HG03558 (cell line): ENCODE data around the gene HSD17B10.
"Not testable (repeated sequence)": the region's sequence is repeated elsewhere in the genome, so short reads cannot be mapped to it uniquely, and the experiment has no call there.

Source experiments
- ATAC-seq: cut with Tn5 transposase; IDR thresholded peaks from one replicate; pipeline ENCODE4 v1.9.1; 2021; ENCODE audit warnings: moderate number of reproducible peaks; ENCODE audit not compliant: unreplicated experiment; ENCODE audit errors: extremely low read depth

The HSD17B10 gene

DNA sequence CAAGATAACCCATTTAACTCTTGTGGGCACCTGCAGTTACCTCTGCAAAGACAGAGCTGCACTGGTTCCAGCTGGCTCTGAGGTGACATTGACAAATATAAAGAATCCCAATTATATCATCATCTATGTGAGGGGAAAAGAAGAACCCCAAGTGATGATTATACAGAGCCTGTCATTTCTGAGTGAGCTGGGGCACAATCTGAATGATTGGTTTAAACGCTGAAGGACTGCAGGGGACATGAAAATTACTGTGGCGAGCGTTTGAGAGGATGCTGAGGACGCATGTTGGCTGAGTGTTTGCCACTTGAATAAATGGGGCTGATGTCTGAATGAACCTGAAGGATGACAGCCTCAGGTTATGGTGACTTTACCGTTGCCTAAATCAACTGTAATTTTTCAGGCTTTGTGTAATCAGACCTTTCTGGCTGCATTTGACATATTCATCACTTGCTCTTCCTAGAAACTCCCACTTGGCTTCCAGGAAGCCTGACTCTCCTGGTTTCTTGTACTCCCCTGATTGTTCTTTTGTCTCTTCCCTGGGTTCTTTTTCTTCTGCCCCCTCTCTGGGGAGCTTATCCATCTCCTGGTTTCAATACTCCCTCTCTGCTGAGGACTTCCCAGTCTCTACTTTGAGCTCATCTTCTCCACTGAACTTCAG is 4.1 kb upstream of the HSD17B10 start:
- ATAC-seq, result no peak

GRCh38 chrX:53437206-53437605 is 3.0 kb upstream of the HSD17B10 start:
- no peak for ATAC-seq

DNA sequence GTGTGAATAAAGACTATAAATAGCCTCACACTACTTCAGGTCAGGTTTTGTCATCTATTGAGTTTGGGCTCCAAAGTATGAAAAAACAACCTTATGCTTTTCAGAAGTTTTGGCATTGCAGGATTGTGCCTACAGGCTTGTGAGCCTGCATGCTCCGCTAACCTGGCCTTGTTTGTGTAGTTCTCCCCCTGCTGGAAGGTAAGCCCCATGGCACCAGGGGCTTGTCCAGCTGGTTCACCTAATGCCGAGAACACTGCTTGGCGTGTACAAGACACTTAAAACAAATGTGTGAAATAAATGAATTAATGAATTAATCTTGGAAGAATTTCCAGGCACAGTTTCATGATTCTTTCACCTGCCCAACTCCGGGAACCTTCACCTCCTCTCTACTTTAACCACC is 1.8 kb upstream of the HSD17B10 start:
- no peak for ATAC-seq

DNA sequence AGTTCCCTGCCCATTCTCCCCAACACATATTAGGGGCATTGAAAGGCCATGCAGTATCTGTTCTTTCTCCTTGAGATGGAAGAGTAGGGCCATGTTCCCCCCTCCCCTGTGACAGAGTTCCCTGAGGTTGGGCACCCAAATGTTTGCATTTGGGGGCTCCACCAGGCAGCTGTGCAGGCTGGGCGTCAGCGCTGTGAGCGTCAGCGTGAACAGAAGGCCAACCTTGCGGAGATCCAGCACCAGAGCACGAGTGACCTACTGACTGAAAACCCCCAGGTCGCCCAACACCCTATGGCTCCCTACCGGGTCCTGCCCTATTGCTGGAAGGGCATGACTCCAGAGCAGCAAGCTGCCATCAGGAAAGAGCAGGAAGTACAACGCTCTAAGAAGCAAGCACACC is 3.9 kb downstream of the HSD17B10 start:
- ATAC-seq, result no peak

DNA sequence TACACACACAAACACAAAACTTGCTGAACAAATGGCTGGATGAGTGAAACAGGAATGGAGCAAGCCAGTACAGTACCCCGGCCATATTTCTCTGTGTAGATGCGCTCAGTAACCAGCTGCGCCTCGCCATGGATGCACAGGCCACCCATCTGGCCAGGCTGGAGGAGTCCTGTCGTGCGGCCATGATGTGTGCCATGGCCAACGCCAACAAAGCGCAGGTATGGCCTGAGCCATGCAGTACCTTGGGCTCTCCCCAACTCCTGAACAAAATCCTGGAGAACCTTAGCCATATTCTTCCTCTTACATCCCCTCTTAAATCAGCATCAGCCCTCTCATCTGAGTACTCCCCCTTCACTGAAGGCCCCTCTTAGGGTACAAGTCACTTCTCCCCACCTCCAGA is 4.4 kb downstream of the HSD17B10 start:
- ATAC-seq, result no peak

GRCh38 chrX:53422861-53423306 is 11.3 kb downstream of the HSD17B10 start, which contains the start of gene RIBC1:
TSS of gene RIBC1 (plus strand) at chrX:53422873. CDS start at chrX:53426277, 3,404 bp downstream.
- ATAC-seq, result no peak

DNA sequence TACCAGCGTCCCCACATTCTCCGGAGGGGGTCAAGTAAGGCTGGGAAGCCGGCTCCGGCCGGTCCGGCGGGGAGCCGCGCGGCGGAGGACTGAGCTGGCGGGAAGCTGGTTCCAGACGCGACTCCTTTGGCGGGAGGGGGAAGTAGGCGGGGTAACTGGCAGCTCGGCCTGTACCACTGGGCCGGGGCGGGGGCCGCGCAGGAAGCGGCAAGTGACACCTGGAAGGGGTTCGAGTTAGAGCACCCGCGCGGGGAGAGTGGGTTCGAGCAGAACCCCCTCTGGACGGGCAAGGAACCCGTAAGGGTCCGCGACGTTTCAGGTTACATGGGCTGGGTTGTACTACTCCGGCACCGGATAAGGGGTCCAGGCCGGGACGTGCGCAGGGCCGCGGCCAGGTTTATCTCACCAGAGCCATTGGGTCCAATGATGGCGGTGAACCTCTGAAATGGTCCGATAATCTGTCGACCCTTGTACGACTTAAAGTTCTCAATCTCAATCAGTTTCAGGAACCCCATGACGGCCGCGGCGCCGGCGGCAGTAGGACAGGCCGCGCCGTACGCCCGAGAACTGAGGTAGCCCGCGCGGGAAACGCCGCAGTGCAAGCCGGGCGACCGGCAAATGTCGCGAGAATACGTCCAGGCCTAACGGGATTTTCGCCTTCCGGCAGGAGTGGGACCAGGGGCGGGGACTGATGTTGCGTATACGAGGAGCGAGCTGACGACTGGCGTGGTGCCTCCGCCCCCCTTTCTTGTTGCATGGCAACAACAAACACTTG is 11.9 kb downstream of the HSD17B10 start, which contains the start of gene SMC1A:
Gene SMC1A (minus strand): TSS at position 569 of the 775 bp plus-strand sequence. CDS start 54 bp downstream, at position 515.
- ATAC-seq, result peak; percentile 96

GRCh38 chrX:53421772-53422085 is 12.4 kb downstream of the HSD17B10 start:
- ATAC-seq, result no peak

- ATAC-seq, result no peak
These were observed 13.0 kb downstream of the HSD17B10 start for GRCh38 chrX:53421125-53421524.

DNA sequence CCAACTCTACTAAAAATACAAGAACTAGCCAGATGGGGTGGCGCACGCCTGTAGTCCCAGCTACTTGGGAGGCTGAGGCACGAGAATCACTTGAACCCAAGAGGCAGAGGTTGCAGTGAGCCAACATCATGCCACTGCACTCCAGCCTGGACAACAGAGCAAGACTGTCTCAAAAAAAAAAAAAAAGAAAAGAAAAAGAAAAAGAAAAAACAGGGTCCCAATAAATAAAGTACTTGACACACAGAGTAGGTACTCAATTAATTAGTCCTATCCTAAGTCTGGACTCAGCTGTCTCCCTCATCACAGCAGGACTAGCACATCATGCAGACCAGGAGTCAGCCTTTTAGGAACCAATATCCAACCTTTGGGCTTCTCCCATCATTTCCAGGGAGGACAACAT is 13.8 kb downstream of the HSD17B10 start:
- ATAC-seq, result not testable (repeated sequence)

DNA sequence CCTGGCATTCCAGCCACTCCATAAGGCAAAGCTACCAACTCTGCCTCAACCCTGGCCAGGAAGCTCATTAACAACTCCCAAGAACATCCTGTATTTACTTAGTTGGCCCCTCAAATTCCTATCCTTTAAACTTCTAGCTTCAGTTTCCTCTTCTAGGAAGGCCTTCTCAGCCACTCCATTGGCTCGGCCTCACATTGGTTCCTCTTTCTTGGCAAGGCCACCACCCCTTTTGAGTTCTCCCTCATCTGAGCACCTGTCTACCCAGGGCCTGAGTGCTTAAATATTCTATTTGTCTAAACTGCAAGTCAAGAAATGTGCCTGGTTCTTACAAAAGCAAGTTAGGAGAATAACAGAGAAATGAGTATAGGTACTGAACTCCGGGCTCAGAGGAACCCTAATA is 21.7 kb downstream of the HSD17B10 start:
- ATAC-seq, result no peak

- no peak for ATAC-seq
These were observed 30.6 kb downstream of the HSD17B10 start for GRCh38 chrX:53403535-53403934.

- no peak for ATAC-seq
These were observed 36.0 kb downstream of the HSD17B10 start for GRCh38 chrX:53398216-53398615.

DNA sequence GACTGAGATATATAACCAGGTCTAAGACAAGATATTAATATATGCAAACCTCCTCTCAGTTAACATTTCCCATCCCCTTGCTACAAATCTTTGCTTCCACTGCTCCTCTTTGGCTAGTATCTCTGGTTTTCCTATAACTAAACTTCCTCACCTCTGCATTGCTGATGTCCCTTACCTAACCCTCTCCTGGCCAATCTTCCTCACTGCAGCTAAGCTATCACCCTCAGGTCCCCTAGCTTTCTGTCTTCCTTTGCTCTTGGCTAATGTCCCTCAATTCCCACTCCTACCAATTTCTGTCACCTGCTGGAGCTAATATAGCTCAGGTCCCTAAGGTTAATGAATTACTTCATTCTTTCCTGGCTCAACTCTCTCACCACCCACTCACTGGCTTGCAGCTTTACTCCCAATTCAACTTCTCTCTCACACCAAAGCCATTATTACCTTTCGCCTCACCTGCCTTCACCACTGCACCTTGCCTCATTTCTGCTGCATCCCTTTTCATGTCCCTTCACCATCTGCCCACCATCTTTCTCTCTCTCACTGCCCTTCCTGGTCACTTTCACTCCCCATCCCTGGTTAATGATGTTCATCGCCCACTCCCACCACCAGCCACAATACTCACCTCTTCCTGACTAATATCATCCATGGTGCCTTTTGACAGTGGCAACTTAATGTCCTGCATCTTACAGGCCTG is 38.4 kb downstream of the HSD17B10 start:
- no peak for ATAC-seq

DNA sequence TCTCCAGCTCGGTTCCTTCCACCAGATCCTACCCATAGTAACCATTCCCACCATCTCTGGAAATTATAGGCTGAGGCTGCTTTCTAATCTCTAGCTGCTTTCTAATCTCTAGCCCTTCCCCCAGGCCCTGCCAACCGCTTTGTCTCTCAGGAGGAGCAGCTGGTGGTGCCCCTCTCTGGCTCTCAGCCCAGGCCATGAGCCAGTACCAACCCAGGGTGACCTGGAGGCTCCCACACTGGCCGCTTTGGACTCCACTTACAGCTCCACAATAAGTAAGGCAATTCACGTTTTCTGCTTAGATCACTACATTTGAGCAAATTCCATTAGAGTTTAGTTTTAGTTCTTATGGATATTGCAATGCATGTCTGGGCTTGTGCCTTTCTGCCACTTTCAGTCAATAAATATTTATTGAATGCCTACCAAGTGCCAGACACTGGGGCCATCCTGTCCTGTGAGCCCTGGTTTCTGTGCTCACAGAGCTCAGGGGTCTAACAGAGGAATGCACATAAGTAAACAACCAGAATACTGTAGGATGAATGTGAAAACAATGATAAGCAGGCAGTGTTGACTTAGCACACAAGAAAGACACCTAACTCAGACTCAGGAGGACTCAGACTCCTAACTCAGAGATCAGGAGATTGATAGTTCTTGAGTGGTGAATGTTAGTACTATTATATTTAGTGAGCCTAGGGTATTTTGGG is 50.6 kb downstream of the HSD17B10 start:
- ATAC-seq, result no peak
